Dermis microvascular lymphatic vessel endothelial cell (primary cell): ENCODE measurements around the gene CCDC148. TPM values are rescaled to one million over a fixed set of nuclear protein-coding genes. Genes with fewer than 3 reads are reported as not detected.

Source experiments
- DNase-seq, 2 donors: peaks; one replicate each; pipeline versions ENCODE4 v3.0.0 to v3.0.0-alpha.2; 2010; ENCODE audit warnings: low read depth in 2 of 2
- total RNA-seq: library from RNA; depleted of rRNA; stranded (reverse); fragments of >200 nt; gene quantifications from 2 replicates; pipeline ENCODE4 v1.2.1, GENCODE V29; 2014

CCDC148 gene
- total RNA-seq, 1 donor from 2014 or later = 0.13 TPM

DNA sequence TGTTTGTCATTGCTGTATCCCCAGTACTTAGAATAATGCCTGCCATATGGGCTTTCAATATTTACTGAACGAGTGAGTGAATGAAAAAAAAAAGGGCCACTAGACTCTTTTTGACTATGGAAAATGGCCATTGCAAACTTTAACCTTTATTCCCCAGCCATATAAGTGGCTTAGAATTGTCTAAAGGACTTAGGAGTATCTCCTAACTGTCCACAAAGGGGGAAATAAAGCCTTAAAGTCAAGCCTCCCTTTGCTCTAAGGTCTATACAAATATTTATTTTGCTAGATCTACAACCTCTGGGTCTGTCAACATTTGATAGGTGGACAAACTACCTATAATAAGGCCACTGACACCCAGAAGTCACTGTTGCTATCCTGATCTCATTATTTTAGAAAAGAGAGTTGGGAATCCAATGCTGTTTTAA, 329.2 kb downstream of the CCDC148 start:
- DNase-seq = no peak

DNA sequence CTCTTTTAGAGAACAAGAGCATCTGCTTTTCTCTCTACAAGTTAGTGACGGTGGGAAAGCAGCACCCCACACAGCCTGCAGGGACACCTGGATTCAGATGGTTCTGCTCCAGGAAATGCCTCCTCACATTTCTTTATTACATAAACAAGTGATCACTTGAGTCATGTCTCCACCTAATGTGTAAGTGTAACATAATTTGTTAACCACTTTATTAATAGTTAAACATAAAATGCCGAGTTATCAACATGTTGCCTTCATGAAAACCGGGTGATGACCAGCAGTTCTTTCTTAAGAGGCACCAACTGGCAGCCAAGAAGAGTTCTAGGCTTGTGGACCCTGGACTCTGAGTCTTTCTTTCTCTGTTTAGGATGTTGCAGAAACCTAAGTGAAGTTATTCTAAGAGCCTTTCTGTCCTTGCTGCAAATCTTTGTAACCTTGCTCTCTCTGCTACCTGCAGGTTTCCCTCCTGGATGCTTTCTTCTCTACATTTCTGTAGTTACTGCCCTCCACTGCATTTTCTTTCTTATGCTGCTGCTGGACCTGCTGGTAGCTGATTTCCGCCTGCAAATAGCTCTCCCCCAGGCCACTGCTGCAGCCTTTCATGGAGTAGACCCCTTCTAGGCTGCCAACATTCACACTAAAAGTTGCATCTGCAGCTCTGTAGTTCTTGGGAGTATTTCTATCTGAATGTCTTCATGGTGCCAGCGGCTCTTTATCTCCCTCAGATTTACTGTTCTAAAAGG, 330.6 kb downstream of the CCDC148 start:
- no peak for DNase-seq

DNA sequence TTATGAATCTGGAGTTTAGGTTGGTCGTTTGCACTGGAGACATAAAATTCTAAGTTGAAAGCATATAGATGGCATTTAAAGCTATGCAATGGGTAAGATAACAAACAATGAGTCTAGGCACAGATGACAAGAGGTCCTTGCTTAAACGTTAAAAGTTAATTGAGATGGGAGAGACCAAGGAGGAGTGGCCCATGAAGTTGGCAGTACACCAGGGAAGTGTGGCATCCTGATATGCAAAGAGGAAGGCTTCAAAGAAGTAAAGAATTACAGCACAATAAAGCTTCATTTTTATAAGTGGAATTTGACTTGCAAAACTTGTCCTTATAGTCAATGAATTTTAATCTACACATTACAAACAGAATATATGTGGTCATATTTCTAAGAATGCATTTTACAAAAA, 331.7 kb downstream of the CCDC148 start:
- no peak for DNase-seq

Other genes starting within 250 kb of the CCDC148 start
- gene PKP4, start 199 bp upstream of the CCDC148 start, total RNA-seq = 29.5 and 43.7 TPM in 2 replicates